ENCODE data around the gene SNX2.
"Not testable (repeated sequence)": the region's sequence is repeated elsewhere in the genome, so short reads cannot be mapped to it uniquely, and the experiment has no call there.

The SNX2 gene

DNA sequence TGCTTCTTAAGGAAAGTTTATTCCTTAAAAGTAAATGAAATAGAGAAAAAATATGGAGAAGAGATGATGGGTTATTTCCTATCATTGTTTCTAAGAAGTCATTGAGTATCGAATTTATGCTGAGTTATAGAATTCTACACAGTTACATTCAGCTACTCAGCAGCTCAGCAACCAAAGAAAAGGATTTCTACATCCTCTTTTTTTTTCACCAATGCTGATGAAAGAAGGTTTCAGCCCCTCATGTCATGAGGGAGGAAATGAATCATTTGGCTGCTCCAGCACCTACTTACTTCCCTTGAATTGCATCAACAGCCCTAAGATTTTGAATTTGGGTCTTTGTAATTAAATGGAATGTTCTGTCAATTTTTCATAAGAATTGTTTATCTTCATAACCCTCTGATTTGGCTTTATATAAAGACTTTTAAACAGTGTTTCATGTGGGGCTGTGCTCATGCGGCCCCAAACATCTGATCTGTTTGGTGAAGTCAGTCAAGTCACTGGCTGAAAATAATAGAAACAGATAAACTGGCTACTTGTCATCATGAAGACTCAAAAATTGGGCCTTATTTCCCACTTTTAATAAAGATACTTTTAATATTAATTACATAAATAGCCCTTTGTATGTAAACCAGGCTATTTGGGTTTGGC is 18.5 kb upstream of the SNX2 start:
- H3K4me3 ChIP-seq (ENCODE audit: low read depth, low read length) = no peak overlapping the region
- in situ Hi-C loops (cut with HindIII; ENCODE audit: low sequenced_read_pairs) = no loop called here
- peak; percentile 28 for DNase-seq (ENCODE audit: low read depth)
- no peak for TF ChIP-seq CTCF (IDR thresholded peaks at IDR 0.05; ENCODE audit: low read depth, low read length, missing control alignments)

- in situ Hi-C loops (cut with HindIII; ENCODE audit: low sequenced_read_pairs) = no loop called here
- no peak for TF ChIP-seq CTCF (IDR thresholded peaks at IDR 0.05; ENCODE audit: low read depth, low read length, missing control alignments)
- H3K4me3 ChIP-seq (ENCODE audit: low read depth, low read length) = no peak overlapping the region
- no peak for DNase-seq (ENCODE audit: low read depth)
These were observed 17.6 kb upstream of the SNX2 start for GRCh38 chr5:122757285-122757684.

DNA sequence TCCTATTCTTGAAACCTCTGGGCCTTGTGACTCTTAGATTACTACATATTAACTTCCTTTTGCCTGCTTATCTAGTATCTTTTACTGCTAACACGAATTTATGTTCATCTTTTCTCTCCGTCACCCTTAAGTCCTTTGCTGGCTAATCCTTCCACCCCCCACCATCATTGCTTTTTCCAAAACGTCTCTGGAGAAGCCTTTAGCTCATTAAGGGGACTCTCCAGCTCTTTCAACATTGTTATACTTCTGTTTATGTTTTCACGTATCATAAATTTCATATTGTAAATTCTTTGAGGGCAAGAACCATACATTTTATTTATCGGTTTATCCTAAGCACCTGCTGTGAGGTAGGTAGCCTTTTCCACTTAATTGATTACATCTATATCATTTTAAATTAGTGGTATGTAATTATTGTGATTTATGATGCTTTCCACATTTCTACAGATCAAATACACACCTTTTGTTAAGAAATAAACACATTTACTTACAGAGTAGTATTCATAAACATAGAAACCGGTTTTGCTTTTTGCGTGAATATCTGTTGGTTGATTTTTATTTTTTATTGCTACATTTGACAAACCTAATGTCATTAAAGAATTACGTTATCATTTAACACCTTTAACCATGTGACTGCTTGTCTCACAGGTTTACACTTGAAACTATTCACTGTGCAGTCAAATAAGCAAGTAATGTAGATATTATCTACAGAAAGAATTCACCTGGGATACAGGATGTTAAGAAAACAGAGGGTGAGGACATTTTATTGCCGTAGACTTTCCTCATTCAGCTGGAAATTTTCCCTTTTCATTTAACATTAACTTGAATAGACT is 15.4 kb upstream of the SNX2 start:
- in situ Hi-C loops (cut with HindIII; ENCODE audit: low sequenced_read_pairs) = no loop called here
- DNase-seq (ENCODE audit: low read depth) = no peak
- no peak for TF ChIP-seq CTCF (IDR thresholded peaks at IDR 0.05; ENCODE audit: low read depth, low read length, missing control alignments)
- no peak overlapping the region for H3K4me3 ChIP-seq (ENCODE audit: low read depth, low read length)

- in situ Hi-C loops (cut with HindIII; ENCODE audit: low sequenced_read_pairs) = no loop called here
- TF ChIP-seq CTCF (IDR thresholded peaks at IDR 0.05; ENCODE audit: low read depth, low read length, missing control alignments) = no peak
- H3K4me3 ChIP-seq (ENCODE audit: low read depth, low read length) = no peak overlapping the region
- no peak for DNase-seq (ENCODE audit: low read depth)
These were observed 14.6 kb upstream of the SNX2 start for GRCh38 chr5:122760236-122760635.

GRCh38 chr5:122761115-122761514 is 13.8 kb upstream of the SNX2 start:
- DNase-seq (ENCODE audit: low read depth) = no peak
- TF ChIP-seq CTCF (IDR thresholded peaks at IDR 0.05; ENCODE audit: low read depth, low read length, missing control alignments) = no peak
- in situ Hi-C loops (cut with HindIII; ENCODE audit: low sequenced_read_pairs) = no loop called here
- no peak overlapping the region for H3K4me3 ChIP-seq (ENCODE audit: low read depth, low read length)

DNA sequence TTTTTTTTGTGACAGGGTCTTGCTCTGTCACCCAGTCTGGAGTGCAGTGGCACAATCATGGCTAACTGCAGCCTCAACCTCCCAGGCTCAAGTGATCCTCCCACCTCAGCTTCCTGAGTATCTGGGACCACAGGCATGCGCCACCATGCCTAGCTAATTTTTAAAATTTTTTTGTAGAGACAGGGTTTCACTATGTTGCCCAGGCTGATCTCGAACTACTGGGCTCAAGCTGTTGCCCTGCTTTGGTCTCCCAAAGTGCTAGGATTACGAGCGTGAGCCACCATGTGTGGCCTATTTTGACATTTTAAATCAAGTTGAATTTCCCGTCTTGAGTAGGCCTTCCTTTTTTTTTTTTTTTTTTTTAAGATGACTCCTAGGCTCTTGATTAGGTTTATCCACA is 13.0 kb upstream of the SNX2 start:
- in situ Hi-C loops (cut with HindIII; ENCODE audit: low sequenced_read_pairs); DNase-seq (ENCODE audit: low read depth); H3K4me3 ChIP-seq (ENCODE audit: low read depth, low read length): not testable (repeated sequence)

DNA sequence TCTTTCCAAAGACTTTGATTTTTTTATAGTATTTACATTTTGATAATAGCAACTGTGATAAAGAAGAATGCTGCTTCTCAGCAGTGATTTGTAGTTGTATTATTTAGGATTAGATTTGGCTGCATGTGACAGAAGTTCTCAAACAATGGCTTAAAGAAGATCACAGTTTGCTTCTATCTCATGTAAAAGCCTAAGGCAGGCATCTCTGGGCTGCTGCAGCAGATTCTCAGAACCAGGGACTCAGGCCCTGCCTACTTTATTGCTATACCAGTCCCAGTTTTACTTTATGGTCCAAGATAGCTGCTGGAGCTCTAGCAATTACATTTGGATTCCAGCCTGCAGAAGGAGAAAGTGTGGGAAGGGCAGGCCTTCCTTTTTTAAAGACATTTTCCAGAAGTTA is 8.8 kb upstream of the SNX2 start:
- H3K4me3 ChIP-seq (ENCODE audit: low read depth, low read length) = no peak overlapping the region
- DNase-seq (ENCODE audit: low read depth) = no peak
- no peak for TF ChIP-seq CTCF (IDR thresholded peaks at IDR 0.05; ENCODE audit: low read depth, low read length, missing control alignments)
- in situ Hi-C loops (cut with HindIII; ENCODE audit: low sequenced_read_pairs) = no loop called here

Data from astrocyte of the cerebellum (primary cell).